GM18951 (cell line): ENCODE results near the gene INTS1.

Experiments used
- POLR2A ChIP-seq: IDR thresholded peaks from 4 replicates; pipeline ENCODE4 v1.6.1; 2011; ENCODE audit warnings: mild to moderate bottlenecking; ENCODE audit not compliant: insufficient read length, insufficient read depth; ENCODE audit errors: extremely low read depth
- in situ Hi-C: fragments of 300-500 bp; cut with MboI; formaldehyde crosslinking; loops from one replicate; pipeline ENCODE4 v1.12.0; 2022; ENCODE audit warnings: low sequenced_read_pairs, mixed read lengths, inconsistent platforms; ENCODE audit not compliant: unreplicated experiment

INTS1 gene

DNA sequence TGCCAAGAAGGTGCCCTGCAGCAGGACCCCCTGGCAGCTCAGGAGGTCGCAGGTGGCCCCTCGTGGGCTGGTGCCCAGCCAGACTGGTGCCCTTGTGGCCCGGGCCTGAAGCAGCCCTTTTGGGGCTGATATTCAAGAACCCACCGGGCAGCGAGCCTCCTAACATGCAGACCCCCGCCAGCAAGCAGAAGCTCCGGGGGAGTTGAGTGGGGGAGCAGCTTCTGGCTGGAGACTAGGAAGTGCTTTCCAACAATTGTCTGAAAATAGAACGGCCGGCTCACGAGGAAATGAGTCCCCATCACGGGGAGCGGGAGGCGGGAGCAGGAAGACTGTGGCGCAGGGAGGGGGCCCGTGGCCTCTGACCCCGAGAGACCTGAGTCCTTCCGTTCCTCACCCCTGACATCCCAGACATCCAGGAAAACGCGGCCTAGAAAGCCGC is 9.5 kb upstream of the INTS1 start:
- no peak for TF ChIP-seq POLR2A
- in situ Hi-C loops = no loop called here

DNA sequence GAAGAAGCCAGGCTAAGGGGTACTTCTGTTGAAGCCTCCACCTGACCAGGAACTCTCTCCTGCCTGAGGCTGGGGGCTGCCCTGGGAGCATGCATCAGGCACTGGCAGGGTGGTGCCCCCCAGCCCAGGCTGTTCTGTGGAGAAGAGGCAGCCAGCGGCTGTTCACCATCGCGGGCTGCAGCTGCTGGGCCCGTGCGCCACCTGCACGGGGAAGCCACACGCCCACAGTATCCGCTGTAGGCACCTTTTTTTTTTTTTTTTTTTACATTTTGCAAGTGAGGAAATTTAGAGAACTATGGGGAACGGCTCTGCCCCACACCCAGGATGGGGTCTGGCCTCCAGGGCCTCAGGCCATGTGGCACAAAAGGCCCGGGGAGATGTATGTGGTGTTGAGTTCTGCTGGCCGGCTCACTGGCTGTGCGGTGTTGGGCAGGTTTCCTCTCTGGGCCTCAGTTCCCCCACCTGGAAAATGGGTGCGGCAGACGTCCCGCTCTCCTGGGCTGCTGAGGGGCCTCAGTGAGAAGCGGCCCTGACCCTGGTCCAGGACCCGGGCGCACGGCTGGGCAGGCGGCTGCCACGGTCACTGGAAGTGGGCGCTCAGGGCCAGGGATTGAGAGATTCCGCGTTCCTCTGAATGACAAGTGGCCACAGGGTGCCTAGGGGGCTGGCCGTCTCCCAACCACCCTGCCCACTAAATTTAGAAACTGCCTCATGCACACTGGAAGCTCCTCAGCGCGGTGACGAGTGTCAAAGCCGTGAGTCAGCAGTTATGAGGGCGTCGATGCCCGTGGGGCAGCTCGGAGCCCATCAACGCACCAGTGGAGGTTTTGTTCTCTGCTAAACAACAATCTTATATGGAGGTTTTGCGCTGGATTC is 8.8 kb upstream of the INTS1 start:
- no peak for TF ChIP-seq POLR2A
- in situ Hi-C loops = no loop called here

- in situ Hi-C loops = no loop called here
- TF ChIP-seq POLR2A = no peak
Measured at GRCh38 chr7:1511444-1512422, 7.5 kb upstream of the INTS1 start.

- no peak for TF ChIP-seq POLR2A
- in situ Hi-C loops = no loop called here
Measured at GRCh38 chr7:1510780-1511154, 6.6 kb upstream of the INTS1 start.

GRCh38 chr7:1509226-1509625 is 5.0 kb upstream of the INTS1 start:
- no peak for TF ChIP-seq POLR2A
- in situ Hi-C loops = no loop called here

DNA sequence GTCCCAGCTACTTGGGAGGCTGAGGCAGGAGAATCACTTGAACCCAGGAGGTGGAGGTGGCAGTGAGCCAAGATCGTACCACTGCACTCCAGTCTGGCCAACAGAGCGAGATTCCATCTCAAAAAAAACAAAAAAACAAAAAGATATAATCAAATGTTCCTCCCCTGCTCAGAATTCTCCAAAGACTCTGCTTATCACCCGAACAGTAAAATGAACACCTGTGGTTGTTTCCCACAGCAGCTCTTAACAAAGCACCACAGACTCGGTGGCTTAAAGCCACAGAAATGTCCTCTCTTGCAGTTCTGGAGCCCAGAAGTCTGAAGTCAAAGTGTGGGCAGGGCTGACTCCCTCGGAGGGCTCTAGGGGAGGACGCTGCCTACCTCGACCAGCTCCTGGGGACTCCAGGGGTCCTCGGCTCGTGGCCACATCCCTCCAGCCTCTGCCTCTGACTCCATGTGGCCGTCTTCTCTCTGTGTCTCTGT is 4.1 kb upstream of the INTS1 start:
- TF ChIP-seq POLR2A = no peak
- in situ Hi-C loops = no loop called here

- peak; percentile 18 for TF ChIP-seq POLR2A
- in situ Hi-C loops = no loop called here
Measured at GRCh38 chr7:1505731-1506550, 1.8 kb upstream of the INTS1 start.

GRCh38 chr7:1503390-1503789 is 799 bp downstream of the INTS1 start:
- no peak for TF ChIP-seq POLR2A
- in situ Hi-C loops = no loop called here

GRCh38 chr7:1502845-1503244 is 1.3 kb downstream of the INTS1 start:
- no peak for TF ChIP-seq POLR2A
- in situ Hi-C loops = no loop called here

GRCh38 chr7:1501487-1502270 is 2.5 kb downstream of the INTS1 start:
- in situ Hi-C loops = no loop called here
- no peak for TF ChIP-seq POLR2A

DNA sequence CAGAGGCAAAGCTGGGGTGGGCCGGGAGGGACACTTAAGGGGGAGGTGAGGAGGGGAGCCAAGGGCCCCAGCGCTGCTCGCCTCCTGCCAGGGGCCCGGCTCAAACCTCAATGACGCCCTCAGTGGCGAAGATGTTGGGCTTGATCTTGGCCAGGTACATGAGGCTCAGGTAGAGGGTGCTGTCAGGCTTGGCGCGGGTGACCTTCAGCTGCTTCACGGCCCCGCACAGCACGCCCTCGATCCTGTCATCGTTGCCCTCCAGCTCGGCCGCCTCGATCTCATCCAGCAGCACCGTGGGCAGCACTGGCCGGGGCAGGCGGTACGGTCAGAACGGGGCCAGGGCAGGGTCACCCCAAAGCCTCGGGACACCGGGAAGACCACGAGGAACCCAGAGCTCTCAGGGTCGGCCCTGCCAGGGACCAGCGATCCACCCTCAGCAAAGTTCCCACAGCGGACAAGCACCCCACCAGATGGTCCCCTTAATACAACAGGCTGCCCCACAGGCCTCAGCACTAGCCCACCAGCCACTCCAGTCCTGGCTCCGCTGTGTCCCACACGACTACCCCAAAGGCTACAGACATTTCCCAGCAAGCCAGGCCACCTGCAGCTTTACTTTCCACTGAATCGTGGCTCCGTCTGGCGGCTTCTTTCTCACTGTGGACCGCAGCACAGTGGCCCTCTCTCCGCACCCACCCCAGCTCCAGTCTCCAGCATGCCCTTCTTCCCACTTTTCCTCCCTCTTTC is 4.0 kb downstream of the INTS1 start:
- in situ Hi-C loops = no loop called here
- TF ChIP-seq POLR2A = no peak
